HEK293 (cell line): ENCODE results near the gene TUBB3.

Source experiments
- CTCF ChIA-PET: fragments of 350-600 bp; formaldehyde crosslinking; extraction: SDS; loops from one replicate; lab custom pipeline; 2021; ENCODE audit warnings: antibody characterized with exemption; lab: Yijun Ruan, JAX
- POLR2A ChIA-PET: fragments of 300-600 bp; formaldehyde crosslinking; extraction: SDS; loops from one replicate; lab custom pipeline; 2020; ENCODE audit warnings: antibody characterized with exemption, inconsistent platforms; lab: Yijun Ruan, JAX
- H3K27ac ChIP-seq: fragments of 200-500 bp; sonication (Bioruptor generic); 2 replicates; pipeline ENCODE4 v1.5.1; 2014; ENCODE audit warnings: low read depth, low read length, control low read depth, inconsistent platforms; ENCODE audit errors: extremely low read depth
- H3K36me3 ChIP-seq, 2 experiments: fragments of 200-500 bp in 1 of 2; sonication (Bioruptor generic) in 1 of 2; 1 replicate in 1 of 2; 2 replicates in 1 of 2; pipeline ENCODE4 v1.5.1; 2014 to 2017; ENCODE audit warnings: inconsistent platforms in 2 of 2, low read length in 2 of 2; ENCODE audit not compliant: control insufficient read depth in 2 of 2, insufficient read depth in 1 of 2
- H3K4me1 ChIP-seq: fragments of 200-500 bp; sonication (Bioruptor generic); 2 replicates; pipeline ENCODE4 v1.5.1; 2014; ENCODE audit warnings: mild to moderate bottlenecking, low read length, inconsistent platforms; ENCODE audit not compliant: control insufficient read depth, insufficient read depth
- H3K4me3 ChIP-seq: 2 replicates; pipeline ENCODE4 v1.5.1; 2011; ENCODE audit warnings: low read depth, mild to moderate bottlenecking, control low read depth, low read length, moderate library complexity
- H3K9me3 ChIP-seq: fragments of 200-500 bp; sonication (Bioruptor generic); 2 replicates; pipeline ENCODE4 v1.5.1; 2014; ENCODE audit warnings: low read depth, low read length, inconsistent platforms; ENCODE audit not compliant: control insufficient read depth, insufficient read depth
- BCL11B ChIP-seq: fragments of 450-650 bp; formaldehyde crosslinking; IDR thresholded peaks from 2 replicates; pipeline ENCODE4 v1.5.1; 2016; ENCODE audit warnings: low read depth, missing biosample characterization, missing genetic modification characterization
- GLIS2 ChIP-seq: fragments of 450-650 bp; formaldehyde crosslinking; IDR thresholded peaks from 2 replicates; pipeline ENCODE4 v1.5.1; 2016; ENCODE audit warnings: missing biosample characterization, missing genetic modification characterization
- IKZF3 ChIP-seq: fragments of 450-650 bp; IDR thresholded peaks from 2 replicates; pipeline ENCODE4 v1.5.0; 2018; ENCODE audit warnings: missing biosample characterization, mild to moderate bottlenecking, missing genetic modification characterization, moderate library complexity
- OSR2 ChIP-seq: fragments of 450-650 bp; formaldehyde crosslinking; IDR thresholded peaks from 2 replicates; pipeline ENCODE4 v1.5.1; 2016; ENCODE audit warnings: missing biosample characterization, missing genetic modification characterization
- ZBTB20 ChIP-seq: fragments of 450-650 bp; formaldehyde crosslinking; IDR thresholded peaks from 2 replicates; pipeline ENCODE4 v1.5.1; 2016; ENCODE audit warnings: missing biosample characterization, missing genetic modification characterization
- ZFP69B ChIP-seq: fragments of 450-650 bp; formaldehyde crosslinking; IDR thresholded peaks from 2 replicates; pipeline ENCODE4 v1.5.1; 2016; ENCODE audit warnings: missing biosample characterization, missing genetic modification characterization
- ZNF202 ChIP-seq: fragments of 450-650 bp; formaldehyde crosslinking; IDR thresholded peaks from 2 replicates; pipeline ENCODE4 v1.5.1; 2016; ENCODE audit warnings: missing biosample characterization, missing genetic modification characterization, borderline replicate concordance
- ZNF335 ChIP-seq: fragments of 450-650 bp; formaldehyde crosslinking; conservative IDR thresholded peaks from 2 replicates; pipeline ENCODE4 v1.5.1; 2016; ENCODE audit warnings: missing biosample characterization, missing genetic modification characterization
- ZNF341 ChIP-seq: fragments of 450-650 bp; formaldehyde crosslinking; IDR thresholded peaks from 2 replicates; pipeline ENCODE4; 2016; ENCODE audit warnings: low read depth, missing biosample characterization, missing genetic modification characterization
- ZNF558 ChIP-seq: fragments of 450-650 bp; formaldehyde crosslinking; IDR thresholded peaks from 2 replicates; pipeline ENCODE4 v1.5.1; 2016; ENCODE audit warnings: missing biosample characterization, missing genetic modification characterization
- ZNF701 ChIP-seq: fragments of 450-650 bp; formaldehyde crosslinking; IDR thresholded peaks from 2 replicates; pipeline ENCODE4 v1.5.1; 2016; ENCODE audit warnings: missing biosample characterization, missing genetic modification characterization
- TF ChIP-seq, protein P1 (sequence below): fragments of 450-650 bp; formaldehyde crosslinking; IDR thresholded peaks from 2 replicates; pipeline ENCODE4 v1.5.1; 2016; ENCODE audit warnings: missing biosample characterization, missing genetic modification characterization
- TF ChIP-seq, protein P2 (sequence below): fragments of 450-650 bp; IDR thresholded peaks from 2 replicates; pipeline ENCODE4 v1.5.1; 2018; ENCODE audit warnings: missing biosample characterization, mild to moderate bottlenecking, missing genetic modification characterization
- TF ChIP-seq, protein P3 (sequence below): fragments of 450-650 bp; formaldehyde crosslinking; IDR thresholded peaks from 2 replicates; pipeline ENCODE4 v1.5.1; 2016; ENCODE audit warnings: missing biosample characterization, missing genetic modification characterization
- TF ChIP-seq, protein P4 (sequence below): fragments of 450-650 bp; formaldehyde crosslinking; IDR thresholded peaks from 2 replicates; pipeline ENCODE4 v1.5.1; 2016; ENCODE audit warnings: missing biosample characterization, missing genetic modification characterization
- TF ChIP-seq, protein P5 (sequence below): fragments of 450-650 bp; formaldehyde crosslinking; conservative IDR thresholded peaks from 2 replicates; pipeline ENCODE4 v1.5.1; 2016; ENCODE audit warnings: low read depth, missing biosample characterization, missing genetic modification characterization

TUBB3 gene

DNA sequence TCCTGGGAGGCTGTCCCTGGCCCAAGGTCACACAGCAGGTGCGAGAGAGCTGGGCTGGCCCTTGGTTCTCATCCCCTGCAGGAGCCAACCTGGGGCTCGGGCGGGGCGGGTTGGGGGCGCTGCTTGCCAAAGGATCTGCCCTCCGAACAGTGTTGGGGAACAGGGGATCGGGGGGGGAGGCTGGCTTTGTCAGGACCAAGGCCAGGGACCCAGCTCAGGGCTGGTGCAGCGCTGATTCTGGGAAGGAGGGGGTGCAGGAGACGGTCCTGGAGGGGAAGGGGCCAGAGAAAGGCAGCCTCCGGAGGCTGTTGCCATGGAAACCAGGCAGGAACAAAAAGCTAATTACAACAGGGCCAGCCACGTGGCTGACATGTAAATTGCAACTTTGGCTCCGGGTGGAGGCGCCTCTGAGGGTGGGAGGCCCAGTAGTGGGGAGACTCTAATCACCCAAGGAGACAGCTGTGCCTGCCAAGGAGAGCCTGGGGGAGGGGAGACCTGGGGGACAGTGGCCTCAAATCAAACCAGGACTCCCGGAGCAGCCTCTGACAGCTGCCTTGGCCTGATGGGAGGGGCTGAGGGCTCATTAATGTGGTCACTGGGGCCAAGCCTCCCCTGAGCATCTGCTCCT is 1.3 kb downstream of the TUBB3 start (continued):
- no peak for TF ChIP-seq OSR2 (tag by site-specific recombination)

DNA sequence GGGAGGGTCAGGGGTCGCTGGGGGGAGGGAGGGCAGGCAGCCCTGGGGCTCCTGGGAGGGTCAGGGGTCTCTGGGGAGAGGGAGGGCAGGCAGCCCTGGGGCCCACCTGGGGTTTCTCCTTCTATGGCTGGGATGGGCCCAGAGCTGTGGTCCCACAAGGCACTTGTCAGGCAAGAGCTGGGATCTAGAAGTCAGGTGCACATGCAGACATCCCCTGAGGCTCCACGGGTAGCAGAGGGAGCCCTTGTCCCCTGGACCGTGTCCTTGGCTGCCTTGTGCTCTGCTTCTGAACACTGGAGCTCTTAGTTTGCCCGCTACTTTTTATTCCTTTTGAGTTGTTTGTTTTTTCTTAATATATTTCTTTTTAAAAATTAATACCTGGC is 1.8 kb downstream of the TUBB3 start:
- Histone ChIP-seq H3K36me3 (no peaks in the 10 kb centered on the region), H3K4me1 (peaks cover 16% of the 10 kb centered on the region), H3K27ac (no peak overlapping the region), H3K4me3 (no peak overlapping the region), H3K9me3 (no peaks in the 10 kb centered on the region)
- peak; percentile 46; the same call in 1 of the 2 replicates for TF ChIP-seq ZFP69B (tag by site-specific recombination)
- no peak for TF ChIP-seq ZNF701 (tag by site-specific recombination)
- no peak for TF ChIP-seq ZNF202 (tag by site-specific recombination)
- TF ChIP-seq, protein P1, sequence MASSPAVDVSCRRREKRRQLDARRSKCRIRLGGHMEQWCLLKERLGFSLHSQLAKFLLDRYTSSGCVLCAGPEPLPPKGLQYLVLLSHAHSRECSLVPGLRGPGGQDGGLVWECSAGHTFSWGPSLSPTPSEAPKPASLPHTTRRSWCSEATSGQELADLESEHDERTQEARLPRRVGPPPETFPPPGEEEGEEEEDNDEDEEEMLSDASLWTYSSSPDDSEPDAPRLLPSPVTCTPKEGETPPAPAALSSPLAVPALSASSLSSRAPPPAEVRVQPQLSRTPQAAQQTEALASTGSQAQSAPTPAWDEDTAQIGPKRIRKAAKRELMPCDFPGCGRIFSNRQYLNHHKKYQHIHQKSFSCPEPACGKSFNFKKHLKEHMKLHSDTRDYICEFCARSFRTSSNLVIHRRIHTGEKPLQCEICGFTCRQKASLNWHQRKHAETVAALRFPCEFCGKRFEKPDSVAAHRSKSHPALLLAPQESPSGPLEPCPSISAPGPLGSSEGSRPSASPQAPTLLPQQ (tag by site-specific recombination), result 0 out of 2 replicates have a peak, but pooled peaks have one; percentile 31
- no peak for TF ChIP-seq BCL11B (tag by site-specific recombination)
- POLR2A ChIA-PET, result interaction anchor here (0.6 to 2.4 kb wide), 6 partner anchors 9 to 160 kb away, joined by 3 to 10 read pairs (median 4); partner anchors contain the start of gene TCF25
- CTCF ChIA-PET, result interaction anchor here (0.6 to 1.0 kb wide), 2 partner anchors 26 to 1139 kb away, joined by 3 to 5 read pairs; no protein-coding TSS in a partner anchor

DNA sequence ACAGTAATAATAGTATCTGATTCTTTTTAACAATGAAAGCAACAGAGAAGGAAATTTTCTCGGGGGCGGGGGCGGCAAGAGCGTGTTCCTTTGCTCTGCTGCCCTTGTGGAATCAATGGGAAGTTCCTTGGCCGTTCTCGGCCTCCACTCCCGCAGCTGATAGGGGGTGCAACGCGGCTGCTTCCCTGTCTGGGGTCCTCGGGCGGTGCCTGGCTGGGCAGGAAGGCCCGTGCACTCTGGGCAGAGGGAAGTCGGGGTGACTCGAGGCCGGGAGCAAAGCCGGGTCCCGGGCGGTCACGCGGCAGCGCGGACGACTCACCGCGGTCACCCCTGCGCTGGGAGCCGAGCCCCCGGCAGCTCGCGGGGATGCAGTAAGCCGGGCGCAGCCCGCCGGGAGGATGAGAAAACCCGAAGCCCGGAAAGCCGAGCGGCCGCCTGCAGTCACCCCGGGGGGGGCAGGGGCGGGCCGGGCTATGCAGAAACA is 2.5 kb downstream of the TUBB3 start:
- H3K36me3 ChIP-seq, result no peaks in the 10 kb centered on the region
- ChIA-PET CTCF (no interaction called here), POLR2A (interaction anchor here (2.1 to 2.4 kb wide), 3 partner anchors 15 to 52 kb away, joined by 5 to 10 read pairs (median 8); partner anchors contain the start of gene TCF25)
- H3K9me3 ChIP-seq, result no peaks in the 10 kb centered on the region
- peak overlapping the region; percentile 41 for H3K4me3 ChIP-seq
- H3K27ac ChIP-seq, result no peak overlapping the region
- H3K4me1 ChIP-seq, result peaks cover 16% of the 10 kb centered on the region
- TF ChIP-seq ZNF558 (tag by site-specific recombination) (no peak), IKZF3 (tag by site-specific recombination) (0 out of 2 replicates have a peak, but pooled peaks have one; percentile 42), ZNF341 (tag by site-specific recombination) (peak; percentile 91), ZNF335 (tag by site-specific recombination) (0 out of 2 replicates have a peak, but pooled peaks have one; percentile 65), ZBTB20 (tag by site-specific recombination) (peak; percentile 80), GLIS2 (tag by site-specific recombination) (peak; percentile 86; the same call in 1 of the 2 replicates)
- TF ChIP-seq, protein P2, sequence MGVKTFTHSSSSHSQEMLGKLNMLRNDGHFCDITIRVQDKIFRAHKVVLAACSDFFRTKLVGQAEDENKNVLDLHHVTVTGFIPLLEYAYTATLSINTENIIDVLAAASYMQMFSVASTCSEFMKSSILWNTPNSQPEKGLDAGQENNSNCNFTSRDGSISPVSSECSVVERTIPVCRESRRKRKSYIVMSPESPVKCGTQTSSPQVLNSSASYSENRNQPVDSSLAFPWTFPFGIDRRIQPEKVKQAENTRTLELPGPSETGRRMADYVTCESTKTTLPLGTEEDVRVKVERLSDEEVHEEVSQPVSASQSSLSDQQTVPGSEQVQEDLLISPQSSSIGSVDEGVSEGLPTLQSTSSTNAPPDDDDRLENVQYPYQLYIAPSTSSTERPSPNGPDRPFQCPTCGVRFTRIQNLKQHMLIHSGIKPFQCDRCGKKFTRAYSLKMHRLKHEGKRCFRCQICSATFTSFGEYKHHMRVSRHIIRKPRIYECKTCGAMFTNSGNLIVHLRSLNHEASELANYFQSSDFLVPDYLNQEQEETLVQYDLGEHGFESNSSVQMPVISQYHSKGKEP, result no peak
- TF ChIP-seq, protein P3, sequence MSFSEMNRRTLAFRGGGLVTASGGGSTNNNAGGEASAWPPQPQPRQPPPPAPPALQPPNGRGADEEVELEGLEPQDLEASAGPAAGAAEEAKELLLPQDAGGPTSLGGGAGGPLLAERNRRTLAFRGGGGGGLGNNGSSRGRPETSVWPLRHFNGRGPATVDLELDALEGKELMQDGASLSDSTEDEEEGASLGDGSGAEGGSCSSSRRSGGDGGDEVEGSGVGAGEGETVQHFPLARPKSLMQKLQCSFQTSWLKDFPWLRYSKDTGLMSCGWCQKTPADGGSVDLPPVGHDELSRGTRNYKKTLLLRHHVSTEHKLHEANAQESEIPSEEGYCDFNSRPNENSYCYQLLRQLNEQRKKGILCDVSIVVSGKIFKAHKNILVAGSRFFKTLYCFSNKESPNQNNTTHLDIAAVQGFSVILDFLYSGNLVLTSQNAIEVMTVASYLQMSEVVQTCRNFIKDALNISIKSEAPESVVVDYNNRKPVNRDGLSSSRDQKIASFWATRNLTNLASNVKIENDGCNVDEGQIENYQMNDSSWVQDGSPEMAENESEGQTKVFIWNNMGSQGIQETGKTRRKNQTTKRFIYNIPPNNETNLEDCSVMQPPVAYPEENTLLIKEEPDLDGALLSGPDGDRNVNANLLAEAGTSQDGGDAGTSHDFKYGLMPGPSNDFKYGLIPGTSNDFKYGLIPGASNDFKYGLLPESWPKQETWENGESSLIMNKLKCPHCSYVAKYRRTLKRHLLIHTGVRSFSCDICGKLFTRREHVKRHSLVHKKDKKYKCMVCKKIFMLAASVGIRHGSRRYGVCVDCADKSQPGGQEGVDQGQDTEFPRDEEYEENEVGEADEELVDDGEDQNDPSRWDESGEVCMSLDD (tag by site-specific recombination), result 0 out of 2 replicates have a peak, but pooled peaks have one; percentile 10
- TF ChIP-seq, protein P4, sequence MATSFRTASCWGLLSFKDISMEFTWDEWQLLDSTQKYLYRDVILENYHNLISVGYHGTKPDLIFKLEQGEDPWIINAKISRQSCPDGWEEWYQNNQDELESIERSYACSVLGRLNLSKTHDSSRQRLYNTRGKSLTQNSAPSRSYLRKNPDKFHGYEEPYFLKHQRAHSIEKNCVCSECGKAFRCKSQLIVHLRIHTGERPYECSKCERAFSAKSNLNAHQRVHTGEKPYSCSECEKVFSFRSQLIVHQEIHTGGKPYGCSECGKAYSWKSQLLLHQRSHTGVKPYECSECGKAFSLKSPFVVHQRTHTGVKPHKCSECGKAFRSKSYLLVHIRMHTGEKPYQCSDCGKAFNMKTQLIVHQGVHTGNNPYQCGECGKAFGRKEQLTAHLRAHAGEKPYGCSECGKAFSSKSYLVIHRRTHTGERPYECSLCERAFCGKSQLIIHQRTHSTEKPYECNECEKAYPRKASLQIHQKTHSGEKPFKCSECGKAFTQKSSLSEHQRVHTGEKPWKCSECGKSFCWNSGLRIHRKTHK, result no peak
- TF ChIP-seq, protein P5, sequence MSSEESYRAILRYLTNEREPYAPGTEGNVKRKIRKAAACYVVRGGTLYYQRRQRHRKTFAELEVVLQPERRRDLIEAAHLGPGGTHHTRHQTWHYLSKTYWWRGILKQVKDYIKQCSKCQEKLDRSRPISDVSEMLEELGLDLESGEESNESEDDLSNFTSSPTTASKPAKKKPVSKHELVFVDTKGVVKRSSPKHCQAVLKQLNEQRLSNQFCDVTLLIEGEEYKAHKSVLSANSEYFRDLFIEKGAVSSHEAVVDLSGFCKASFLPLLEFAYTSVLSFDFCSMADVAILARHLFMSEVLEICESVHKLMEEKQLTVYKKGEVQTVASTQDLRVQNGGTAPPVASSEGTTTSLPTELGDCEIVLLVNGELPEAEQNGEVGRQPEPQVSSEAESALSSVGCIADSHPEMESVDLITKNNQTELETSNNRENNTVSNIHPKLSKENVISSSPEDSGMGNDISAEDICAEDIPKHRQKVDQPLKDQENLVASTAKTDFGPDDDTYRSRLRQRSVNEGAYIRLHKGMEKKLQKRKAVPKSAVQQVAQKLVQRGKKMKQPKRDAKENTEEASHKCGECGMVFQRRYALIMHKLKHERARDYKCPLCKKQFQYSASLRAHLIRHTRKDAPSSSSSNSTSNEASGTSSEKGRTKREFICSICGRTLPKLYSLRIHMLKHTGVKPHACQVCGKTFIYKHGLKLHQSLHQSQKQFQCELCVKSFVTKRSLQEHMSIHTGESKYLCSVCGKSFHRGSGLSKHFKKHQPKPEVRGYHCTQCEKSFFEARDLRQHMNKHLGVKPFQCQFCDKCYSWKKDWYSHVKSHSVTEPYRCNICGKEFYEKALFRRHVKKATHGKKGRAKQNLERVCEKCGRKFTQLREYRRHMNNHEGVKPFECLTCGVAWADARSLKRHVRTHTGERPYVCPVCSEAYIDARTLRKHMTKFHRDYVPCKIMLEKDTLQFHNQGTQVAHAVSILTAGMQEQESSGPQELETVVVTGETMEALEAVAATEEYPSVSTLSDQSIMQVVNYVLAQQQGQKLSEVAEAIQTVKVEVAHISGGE, result peak; percentile 12; the same call in 1 of the 2 replicates
